Measurements from ENCODE around the gene DAB2IP. TPM values are rescaled to one million over a fixed set of nuclear protein-coding genes. Genes with fewer than 3 reads are reported as not detected.
A peak's percentile ranks its signal among the peaks of the same experiment; 100 is the strongest.

Gene DAB2IP
- total and polyA plus RNA-seq, 4 donors, result 2.3 to 13.1 (median 5.4) TPM

DNA sequence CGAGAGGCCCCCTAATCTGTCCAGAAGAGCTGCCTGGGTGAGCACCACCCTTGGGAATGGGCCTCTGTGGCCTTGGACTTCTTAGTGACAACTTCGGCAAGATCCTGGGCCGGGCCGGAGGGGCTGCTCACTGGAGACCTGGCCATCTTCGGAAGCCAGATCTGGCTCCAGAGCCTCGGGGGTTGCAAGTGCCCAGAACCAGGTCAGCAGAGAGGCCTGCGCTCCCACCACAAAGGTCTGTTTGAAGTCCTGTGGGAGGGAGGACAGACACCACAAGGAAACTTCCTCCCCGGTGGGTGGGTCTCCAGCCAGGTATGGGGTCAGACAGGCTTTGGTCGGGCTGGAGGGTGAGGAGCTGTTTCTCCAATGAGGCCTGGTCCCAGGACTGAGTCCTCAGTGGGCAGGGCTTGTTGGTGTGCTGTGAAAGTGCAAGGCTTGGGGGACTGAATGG, 86.1 kb downstream of the DAB2IP start:
- Histone ChIP-seq H3K4me3 (ENCODE audit: low read depth in 1 of 3, low read length in 3 of 3) (no peak overlapping the region), H3K4me1 (ENCODE audit: control insufficient read depth in 4 of 4, insufficient read depth in 4 of 4, low read length in 3 of 4) (peaks cover 0 to 24% (median 11%) of the 10 kb centered on the region in 4 donors), H3K27me3 (ENCODE audit: control insufficient read depth in 4 of 4, insufficient read depth in 4 of 4, low read length in 3 of 4) (no peaks in the 10 kb centered on the region), H3K9ac (ENCODE audit: low read depth in 1 of 2, low read length in 2 of 2) (no peak overlapping the region), H3K36me3 (ENCODE audit: control insufficient read depth in 4 of 4, insufficient read depth in 3 of 4, low read depth in 1 of 4, low read length in 3 of 4) (no peaks in the 10 kb centered on the region), H3K27ac (ENCODE audit: low read depth in 1 of 2, low read length in 2 of 2) (peak overlapping the region in 1 of 2 donors; percentile 14), H3K9me3 (ENCODE audit: control insufficient read depth in 4 of 4, low read length in 3 of 4) (no peaks in the 10 kb centered on the region)
- TF ChIP-seq HNF4A (conservative IDR thresholded peaks at IDR 0.05), result no peak
- TF ChIP-seq GABPA (IDR thresholded peaks at IDR 0.05 in 1 of 2, conservative IDR thresholded peaks at IDR 0.05 in 1 of 2), result no peak
- TF ChIP-seq EGR1 (IDR thresholded peaks at IDR 0.05; ENCODE audit: low read depth in 2 of 2), result no peak
- no peak for TF ChIP-seq FOXA2 (IDR thresholded peaks at IDR 0.05)
- TF ChIP-seq, protein P1, sequence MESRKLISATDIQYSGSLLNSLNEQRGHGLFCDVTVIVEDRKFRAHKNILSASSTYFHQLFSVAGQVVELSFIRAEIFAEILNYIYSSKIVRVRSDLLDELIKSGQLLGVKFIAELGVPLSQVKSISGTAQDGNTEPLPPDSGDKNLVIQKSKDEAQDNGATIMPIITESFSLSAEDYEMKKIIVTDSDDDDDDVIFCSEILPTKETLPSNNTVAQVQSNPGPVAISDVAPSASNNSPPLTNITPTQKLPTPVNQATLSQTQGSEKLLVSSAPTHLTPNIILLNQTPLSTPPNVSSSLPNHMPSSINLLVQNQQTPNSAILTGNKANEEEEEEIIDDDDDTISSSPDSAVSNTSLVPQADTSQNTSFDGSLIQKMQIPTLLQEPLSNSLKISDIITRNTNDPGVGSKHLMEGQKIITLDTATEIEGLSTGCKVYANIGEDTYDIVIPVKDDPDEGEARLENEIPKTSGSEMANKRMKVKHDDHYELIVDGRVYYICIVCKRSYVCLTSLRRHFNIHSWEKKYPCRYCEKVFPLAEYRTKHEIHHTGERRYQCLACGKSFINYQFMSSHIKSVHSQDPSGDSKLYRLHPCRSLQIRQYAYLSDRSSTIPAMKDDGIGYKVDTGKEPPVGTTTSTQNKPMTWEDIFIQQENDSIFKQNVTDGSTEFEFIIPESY (IDR thresholded peaks at IDR 0.05), result no peak
- TF ChIP-seq RXRA (IDR thresholded peaks at IDR 0.05), result no peak
- TF ChIP-seq JUND (IDR thresholded peaks at IDR 0.05), result no peak
- no peak for TF ChIP-seq SP1 (IDR thresholded peaks at IDR 0.05)
- TF ChIP-seq, protein P2, sequence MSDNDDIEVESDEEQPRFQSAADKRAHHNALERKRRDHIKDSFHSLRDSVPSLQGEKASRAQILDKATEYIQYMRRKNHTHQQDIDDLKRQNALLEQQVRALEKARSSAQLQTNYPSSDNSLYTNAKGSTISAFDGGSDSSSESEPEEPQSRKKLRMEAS (IDR thresholded peaks at IDR 0.05), result no peak
- TF ChIP-seq NR2F2 (IDR thresholded peaks at IDR 0.05), result no peak
- no peak for TF ChIP-seq RAD21 (IDR thresholded peaks at IDR 0.05)
- TF ChIP-seq, protein P3, sequence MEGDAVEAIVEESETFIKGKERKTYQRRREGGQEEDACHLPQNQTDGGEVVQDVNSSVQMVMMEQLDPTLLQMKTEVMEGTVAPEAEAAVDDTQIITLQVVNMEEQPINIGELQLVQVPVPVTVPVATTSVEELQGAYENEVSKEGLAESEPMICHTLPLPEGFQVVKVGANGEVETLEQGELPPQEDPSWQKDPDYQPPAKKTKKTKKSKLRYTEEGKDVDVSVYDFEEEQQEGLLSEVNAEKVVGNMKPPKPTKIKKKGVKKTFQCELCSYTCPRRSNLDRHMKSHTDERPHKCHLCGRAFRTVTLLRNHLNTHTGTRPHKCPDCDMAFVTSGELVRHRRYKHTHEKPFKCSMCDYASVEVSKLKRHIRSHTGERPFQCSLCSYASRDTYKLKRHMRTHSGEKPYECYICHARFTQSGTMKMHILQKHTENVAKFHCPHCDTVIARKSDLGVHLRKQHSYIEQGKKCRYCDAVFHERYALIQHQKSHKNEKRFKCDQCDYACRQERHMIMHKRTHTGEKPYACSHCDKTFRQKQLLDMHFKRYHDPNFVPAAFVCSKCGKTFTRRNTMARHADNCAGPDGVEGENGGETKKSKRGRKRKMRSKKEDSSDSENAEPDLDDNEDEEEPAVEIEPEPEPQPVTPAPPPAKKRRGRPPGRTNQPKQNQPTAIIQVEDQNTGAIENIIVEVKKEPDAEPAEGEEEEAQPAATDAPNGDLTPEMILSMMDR (IDR thresholded peaks at IDR 0.05; ENCODE audit: low read depth, low read length, missing input control), result no peak
- TF ChIP-seq TAF1 (conservative IDR thresholded peaks at IDR 0.05), result no peak
- TF ChIP-seq, protein P4, sequence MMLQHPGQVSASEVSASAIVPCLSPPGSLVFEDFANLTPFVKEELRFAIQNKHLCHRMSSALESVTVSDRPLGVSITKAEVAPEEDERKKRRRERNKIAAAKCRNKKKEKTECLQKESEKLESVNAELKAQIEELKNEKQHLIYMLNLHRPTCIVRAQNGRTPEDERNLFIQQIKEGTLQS (IDR thresholded peaks at IDR 0.05), result no peak
- TF ChIP-seq HNF4G (IDR thresholded peaks at IDR 0.05), result no peak
- TF ChIP-seq YY1 (IDR thresholded peaks at IDR 0.05), result no peak
- TF ChIP-seq, protein P5, sequence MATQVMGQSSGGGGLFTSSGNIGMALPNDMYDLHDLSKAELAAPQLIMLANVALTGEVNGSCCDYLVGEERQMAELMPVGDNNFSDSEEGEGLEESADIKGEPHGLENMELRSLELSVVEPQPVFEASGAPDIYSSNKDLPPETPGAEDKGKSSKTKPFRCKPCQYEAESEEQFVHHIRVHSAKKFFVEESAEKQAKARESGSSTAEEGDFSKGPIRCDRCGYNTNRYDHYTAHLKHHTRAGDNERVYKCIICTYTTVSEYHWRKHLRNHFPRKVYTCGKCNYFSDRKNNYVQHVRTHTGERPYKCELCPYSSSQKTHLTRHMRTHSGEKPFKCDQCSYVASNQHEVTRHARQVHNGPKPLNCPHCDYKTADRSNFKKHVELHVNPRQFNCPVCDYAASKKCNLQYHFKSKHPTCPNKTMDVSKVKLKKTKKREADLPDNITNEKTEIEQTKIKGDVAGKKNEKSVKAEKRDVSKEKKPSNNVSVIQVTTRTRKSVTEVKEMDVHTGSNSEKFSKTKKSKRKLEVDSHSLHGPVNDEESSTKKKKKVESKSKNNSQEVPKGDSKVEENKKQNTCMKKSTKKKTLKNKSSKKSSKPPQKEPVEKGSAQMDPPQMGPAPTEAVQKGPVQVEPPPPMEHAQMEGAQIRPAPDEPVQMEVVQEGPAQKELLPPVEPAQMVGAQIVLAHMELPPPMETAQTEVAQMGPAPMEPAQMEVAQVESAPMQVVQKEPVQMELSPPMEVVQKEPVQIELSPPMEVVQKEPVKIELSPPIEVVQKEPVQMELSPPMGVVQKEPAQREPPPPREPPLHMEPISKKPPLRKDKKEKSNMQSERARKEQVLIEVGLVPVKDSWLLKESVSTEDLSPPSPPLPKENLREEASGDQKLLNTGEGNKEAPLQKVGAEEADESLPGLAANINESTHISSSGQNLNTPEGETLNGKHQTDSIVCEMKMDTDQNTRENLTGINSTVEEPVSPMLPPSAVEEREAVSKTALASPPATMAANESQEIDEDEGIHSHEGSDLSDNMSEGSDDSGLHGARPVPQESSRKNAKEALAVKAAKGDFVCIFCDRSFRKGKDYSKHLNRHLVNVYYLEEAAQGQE (IDR thresholded peaks at IDR 0.05), result no peak
- no peak for DNase-seq (ENCODE audit: low spot score)
- WGBS, result 86% methylated on average over 9 of the region's 9 CpGs

All from liver (tissue), 9 donors.